ENCODE measurements around the gene TUSC2.

The TUSC2 gene

DNA sequence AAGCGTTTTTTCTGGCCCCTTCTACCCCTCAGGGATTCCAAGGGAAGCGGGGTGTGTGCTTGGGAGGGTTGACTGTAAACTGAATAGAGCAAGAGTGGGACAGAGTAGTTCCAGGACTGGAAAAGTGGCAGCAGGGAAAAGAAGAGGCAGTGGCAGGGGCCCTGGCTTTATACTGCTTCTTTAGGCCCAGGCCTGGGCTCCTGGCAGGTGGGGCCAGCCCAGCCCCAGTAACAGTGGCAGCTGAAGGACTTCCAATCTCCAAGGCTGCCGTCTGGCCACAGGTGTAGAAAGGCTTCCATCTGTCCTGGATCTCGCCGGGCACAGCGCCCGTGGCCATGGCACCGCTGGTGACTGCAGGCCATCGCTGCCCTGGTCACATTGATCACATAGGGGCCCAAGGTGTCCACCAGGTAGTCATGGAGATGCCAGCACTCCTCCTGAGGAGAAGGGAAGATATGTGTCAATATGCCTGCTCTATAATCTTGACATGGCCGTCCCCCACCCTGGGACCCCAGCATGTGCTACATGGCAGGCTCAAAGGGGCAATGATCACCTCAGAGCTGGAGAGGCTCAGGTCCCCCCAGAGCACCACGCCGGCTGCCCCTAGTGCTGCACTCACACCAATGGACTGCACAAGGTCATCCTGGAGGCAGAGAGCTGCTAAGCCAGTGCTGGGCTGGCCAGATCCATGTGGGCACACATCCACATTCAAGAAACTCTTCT, 34.8 kb downstream of the TUSC2 start:
- peak; percentile 43 for DNase-seq

DNA sequence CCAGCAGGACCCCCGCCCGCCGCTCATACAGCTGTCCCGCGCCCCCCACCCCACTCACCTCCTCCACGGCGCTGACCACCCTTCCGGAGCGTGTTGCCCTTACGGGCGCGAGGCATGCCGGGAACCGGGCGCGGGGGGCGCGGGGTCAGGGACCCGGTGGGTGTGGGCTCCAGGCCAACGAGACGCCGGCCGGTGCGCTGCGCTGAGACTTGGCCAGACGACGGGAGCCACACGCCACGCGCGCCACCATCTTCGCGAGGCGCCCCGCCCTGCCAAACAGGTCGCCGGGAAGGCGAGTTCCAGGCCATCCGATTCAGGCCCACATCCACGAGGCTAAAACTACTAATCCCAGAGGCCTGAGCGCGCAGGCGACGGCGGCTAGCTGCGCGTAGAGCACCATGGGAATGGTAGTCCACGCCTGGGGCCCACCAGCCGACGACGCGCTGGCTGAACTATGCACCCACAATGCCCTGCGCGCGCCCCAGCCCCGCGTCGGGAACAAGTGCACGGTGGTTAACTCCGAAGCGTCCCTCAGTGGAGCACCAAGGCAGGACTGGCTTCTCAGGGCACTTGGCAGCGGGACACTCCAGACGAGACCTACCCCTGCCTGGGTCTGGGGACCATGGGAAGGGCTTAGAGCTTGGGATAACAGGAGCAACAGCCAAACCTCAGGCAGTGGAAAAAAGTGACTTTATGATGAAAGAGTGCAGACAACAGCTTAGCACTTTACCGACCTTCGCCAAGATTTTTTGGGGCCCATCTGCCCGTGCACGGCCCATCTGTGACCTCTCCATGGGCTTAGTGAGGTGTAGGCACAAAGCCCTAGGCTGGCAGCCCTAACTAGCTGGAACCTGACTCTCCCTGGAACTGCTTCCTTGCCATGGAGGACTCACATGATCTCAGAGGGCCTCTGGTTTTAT, 35.6 kb downstream of the TUSC2 start, which contains the start of gene IFRD2:
IFRD2 (minus strand) TSS at position 271 of the 920 bp plus-strand sequence; CDS start at position 116, 155 bp downstream.
- peak; percentile 99 for DNase-seq

DNA sequence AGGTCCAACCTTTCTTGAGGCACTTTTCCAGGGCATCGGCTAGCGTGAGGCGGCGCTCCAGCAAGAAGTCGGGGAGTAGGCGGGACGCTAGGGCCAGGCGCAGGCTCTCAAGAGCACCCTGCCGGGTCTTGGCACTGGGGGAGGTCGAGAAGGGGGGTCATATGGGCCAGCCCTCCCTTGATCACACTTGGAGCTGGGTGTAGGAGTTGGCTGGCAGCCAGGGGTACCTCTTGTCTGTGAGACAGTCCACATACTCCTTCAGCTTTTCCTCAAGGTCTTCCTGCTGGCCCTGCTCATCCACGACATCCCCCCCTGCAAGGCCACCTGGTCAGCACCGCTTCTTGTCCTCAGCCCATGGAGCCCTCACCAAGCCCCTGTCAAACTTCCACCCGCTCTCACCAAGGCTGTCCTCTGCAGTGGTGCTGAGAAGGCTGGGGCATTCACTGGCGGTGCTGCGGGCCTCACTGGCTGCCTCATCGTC, 37.8 kb downstream of the TUSC2 start:
- peak; percentile 41 for DNase-seq

GRCh38 chr3:50289130-50289529, 38.9 kb downstream of the TUSC2 start:
- DNase-seq = peak; percentile 41

DNA sequence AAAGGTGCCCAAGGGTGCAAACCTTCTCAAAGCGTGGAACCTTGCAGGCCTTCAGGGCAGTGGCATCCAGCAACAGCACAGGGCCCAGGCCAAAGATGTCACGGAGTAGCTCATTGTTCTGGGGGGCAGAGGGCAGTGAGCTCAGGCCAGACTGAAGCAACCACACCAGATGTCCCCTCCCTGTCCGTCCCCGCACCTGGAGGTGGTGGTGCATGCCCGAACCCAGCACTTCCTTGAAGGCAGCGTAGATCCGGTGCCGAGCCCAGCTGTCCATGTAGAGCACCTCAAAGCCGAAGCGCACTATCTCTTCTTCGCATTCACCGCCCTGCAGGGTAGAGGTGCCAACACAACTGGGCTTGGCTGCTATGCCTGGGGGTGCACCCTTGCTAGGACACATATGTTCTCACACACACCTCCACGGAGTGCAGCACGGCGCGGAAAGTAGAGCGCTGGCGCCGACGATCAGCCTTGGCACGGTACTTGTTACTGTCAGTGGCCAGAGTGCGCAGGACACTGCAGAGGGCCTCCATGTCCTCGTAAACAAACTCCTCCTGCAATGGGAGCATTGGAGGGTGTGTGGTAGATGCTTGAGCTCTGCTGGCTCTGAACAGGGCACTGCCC, 39.5 kb downstream of the TUSC2 start:
- DNase-seq = peak; percentile 33

- peak; percentile 38 for DNase-seq
Measured at GRCh38 chr3:50287262-50287661, 40.8 kb downstream of the TUSC2 start.

GRCh38 chr3:50286322-50287227, 41.4 kb downstream of the TUSC2 start:
- DNase-seq = peak; percentile 48

- peak; percentile 30 for DNase-seq
Measured at GRCh38 chr3:50284121-50284520, 43.9 kb downstream of the TUSC2 start.

DNA sequence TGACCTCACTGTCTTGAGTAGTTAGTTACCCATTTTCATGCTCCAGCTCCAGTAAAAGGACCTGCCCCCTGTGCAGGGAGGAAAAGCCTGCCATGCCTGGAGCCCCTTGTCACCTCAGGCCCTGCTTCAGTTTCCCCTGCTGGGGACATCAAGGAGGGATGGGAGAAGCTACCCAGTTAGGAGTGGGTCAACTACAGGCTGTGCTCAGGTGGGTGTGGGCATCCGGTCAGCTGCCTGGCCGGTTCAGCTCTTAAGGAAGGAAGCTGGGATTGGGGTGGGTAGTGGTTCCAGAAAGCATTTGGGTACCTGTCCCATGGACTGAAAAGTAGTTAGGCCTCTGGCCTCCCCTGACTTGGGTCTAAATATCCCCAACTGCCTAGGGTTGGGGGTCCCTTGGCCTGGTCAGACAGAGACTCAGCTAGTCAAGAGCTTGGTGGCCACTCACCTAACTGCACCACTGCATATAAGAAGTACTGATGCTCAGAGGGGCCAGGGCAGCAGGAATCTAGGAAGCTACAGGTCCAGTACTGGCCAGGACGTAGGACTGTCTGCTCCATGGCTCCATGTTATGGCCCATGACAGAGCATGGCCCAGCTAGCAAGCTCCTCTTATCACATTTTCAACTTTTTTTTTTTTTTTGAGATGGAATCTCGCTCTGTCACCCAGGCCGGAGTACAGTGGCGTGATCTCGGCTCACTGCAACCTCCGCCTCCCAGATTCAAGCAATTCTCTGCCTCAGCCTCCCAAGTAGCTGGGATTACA, 48.6 kb downstream of the TUSC2 start:
- DNase-seq = no peak

GRCh38 chr3:50278880-50279224, 49.2 kb downstream of the TUSC2 start, which contains the start of gene LSMEM2:
Gene LSMEM2, plus strand, starts transcription at chr3:50279087. Its CDS starts 27 bp downstream, at chr3:50279114.
- no peak for DNase-seq

DNA sequence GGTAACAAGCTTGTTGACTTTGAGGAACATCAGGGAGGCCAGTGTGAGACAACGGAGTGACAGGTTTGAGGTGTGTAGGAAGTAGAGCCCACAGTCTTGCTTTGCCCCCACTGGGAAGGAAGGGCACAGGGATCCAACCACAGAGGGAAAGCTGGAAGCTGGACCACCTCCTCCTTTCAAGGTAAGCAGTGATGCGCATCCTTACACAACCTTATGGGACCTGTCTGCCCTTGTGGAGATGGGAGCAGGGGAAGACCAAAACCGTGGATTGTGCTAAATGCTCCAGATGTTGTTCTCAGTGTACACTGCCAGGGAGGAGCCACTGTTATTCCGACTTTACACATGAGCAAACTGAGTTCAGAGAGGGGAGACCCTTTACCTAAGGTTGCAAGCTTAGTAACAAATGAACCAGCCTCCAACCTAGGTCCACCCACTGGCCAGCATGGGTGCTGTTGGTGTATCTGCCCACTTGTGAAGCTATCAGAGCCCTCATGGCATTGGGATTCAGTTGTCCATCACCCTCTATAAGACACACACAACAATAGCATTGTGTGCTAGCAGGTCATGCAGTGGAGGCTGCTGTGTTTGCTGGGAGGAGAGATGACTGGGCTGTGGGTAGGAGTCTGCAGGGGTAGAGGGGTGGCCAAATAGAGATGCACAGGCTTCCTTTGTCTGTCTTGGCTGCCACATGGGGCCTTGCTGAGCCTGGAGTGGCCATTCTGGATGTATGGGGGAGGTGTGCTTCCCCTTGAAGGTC, 49.7 kb downstream of the TUSC2 start:
- no peak for DNase-seq

GRCh38 chr3:50276762-50277101, 51.3 kb downstream of the TUSC2 start:
- DNase-seq = no peak

GRCh38 chr3:50275996-50276761, 51.8 kb downstream of the TUSC2 start:
- no peak for DNase-seq

DNA sequence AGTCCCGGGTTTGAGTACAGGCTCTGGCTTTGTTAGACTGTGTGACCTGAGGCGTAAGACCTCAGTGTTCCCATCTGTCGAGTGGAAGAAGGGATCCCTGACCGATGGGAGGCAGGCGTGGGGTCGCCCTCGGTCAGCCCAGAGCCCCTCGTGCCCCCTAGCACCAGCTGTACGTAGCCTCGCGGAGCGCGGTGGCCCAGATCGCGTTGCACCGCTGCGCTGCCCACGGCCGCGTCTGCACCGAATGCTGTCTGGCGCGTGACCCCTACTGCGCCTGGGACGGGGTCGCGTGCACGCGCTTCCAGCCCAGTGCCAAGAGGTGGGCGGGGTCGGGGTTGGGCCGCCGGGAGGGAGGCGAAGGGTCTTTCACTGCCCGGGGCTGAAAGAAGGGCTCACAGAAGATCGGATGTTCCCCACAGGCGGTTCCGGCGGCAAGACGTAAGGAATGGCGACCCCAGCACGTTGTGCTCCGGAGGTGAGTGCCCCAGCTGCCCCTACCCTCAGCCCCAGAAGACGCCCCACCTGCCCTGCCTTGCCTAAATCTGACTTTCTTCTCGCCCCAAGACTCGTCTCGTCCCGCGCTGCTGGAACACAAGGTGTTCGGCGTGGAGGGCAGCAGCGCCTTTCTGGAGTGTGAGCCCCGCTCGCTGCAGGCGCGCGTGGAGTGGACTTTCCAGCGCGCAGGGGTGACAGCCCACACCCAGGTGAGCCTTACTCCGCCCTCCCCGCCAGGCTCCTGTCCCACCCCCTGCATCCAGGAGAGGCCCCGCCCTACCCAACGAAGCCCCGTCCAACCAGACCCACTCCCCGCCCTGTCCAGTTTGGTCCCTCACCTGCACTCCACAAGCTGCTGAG, 52.7 kb downstream of the TUSC2 start:
- DNase-seq = no peak

Data from islet precursor cell (in vitro differentiated cells).